HCT116 (cell line): ENCODE measurements around the gene CCDC138. TPM values are rescaled to one million over a fixed set of nuclear protein-coding genes. Genes with fewer than 3 reads are reported as not detected.

Source experiments
- ATAC-seq: fragments of 200-7000 bp; cut with Tn5 transposase; 2 replicates; pipeline ENCODE4 v1.9.1; 2020; ENCODE audit warnings: mild to moderate bottlenecking, moderate library complexity
- BruUV-seq: library from RNA; stranded (reverse); fragments of 400-500 nt; replicated peaks from 2 replicates; lab custom pipeline; 2021; lab: Mats Ljungman, UMichigan
- CTCF ChIA-PET: fragments of 300-600 bp; sonication (Branson Sonifier 250); formaldehyde crosslinking; loops from one replicate; lab custom pipeline; 2021; ENCODE audit warnings: antibody characterized with exemption; lab: Charles Lee
- POLR2A ChIA-PET: fragments of 300-600, 350-600 bp; sonication (Branson Sonifier 250); formaldehyde crosslinking; loops from one replicate; lab custom pipeline; 2021; ENCODE audit warnings: antibody characterized with exemption; lab: Charles Lee
- RAD21 ChIA-PET, 2 experiments: fragments of 300-600 bp; sonication (Branson Sonifier 250); formaldehyde crosslinking; loops; one replicate each; lab custom pipeline; 2023; ENCODE audit warnings: low total read pairs in 2 of 2; ENCODE audit not compliant: uncharacterized antibody in 2 of 2, unreplicated experiment in 2 of 2, low non-redundant PET in 1 of 2; lab: Charles Lee
- DNase-seq: peaks from one replicate; pipeline ENCODE4 v3.0.0-alpha.2; 2010; ENCODE audit warnings: low read depth, low spot score
- H2AFZ ChIP-seq: fragments of 200-600 bp; shearing (Covaris generic), sonication (generic); 2 replicates; pipeline ENCODE4 v1.6.1; 2017; ENCODE audit warnings: low read depth, mixed run types, mixed read lengths, antibody characterized with exemption, low read length; ENCODE audit not compliant: poor library complexity, severe bottlenecking
- H3K27ac ChIP-seq: 2 replicates; pipeline ENCODE4 v1.5.1; 2012; ENCODE audit warnings: low read depth, low read length
- H3K27me3 ChIP-seq: fragments of 200-600 bp; sonication (generic); 2 replicates; pipeline ENCODE4 v1.6.1; 2016; ENCODE audit warnings: mixed run types, low read length, mixed read lengths; ENCODE audit not compliant: insufficient read depth
- H3K36me3 ChIP-seq, 2 experiments: fragments of 200-500 bp in 1 of 2; fragments of 200-600 bp in 1 of 2; sonication (Bioruptor generic) in 1 of 2; sonication (generic) in 1 of 2; 2 replicates each; pipeline versions ENCODE4 v1.5.1 to v1.6.1; 2014 to 2016; ENCODE audit warnings: low read length in 2 of 2, inconsistent platforms in 1 of 2, mixed read lengths in 1 of 2, mixed run types in 1 of 2; ENCODE audit not compliant: insufficient read depth in 2 of 2, control insufficient read depth in 1 of 2
- H3K4me1 ChIP-seq, 2 experiments: fragments of 200-600 bp in 1 of 2; sonication (generic) in 1 of 2; 2 replicates each; pipeline versions ENCODE4 v1.5.1 to v1.6.1; 2012 to 2017; ENCODE audit warnings: low read length in 2 of 2, inconsistent platforms in 1 of 2, mild to moderate bottlenecking in 1 of 2, mixed read lengths in 1 of 2, mixed run types in 1 of 2, moderate library complexity in 1 of 2; ENCODE audit not compliant: insufficient read depth in 2 of 2, control insufficient read depth in 1 of 2
- H3K4me2 ChIP-seq: fragments of 200-600 bp; sonication (generic); 2 replicates; pipeline ENCODE4 v1.6.1; 2017; ENCODE audit warnings: mixed run types, low read length, mixed read lengths
- H3K4me3 ChIP-seq, 2 experiments: fragments of 200-600 bp in 1 of 2; sonication (generic) in 1 of 2; replicated peaks in 1 of 2; 2 replicates each; pipeline ENCODE4 v1.5.1; 2011 to 2016; ENCODE audit warnings: low read length in 2 of 2, control low read depth in 1 of 2, low read depth in 1 of 2, mild to moderate bottlenecking in 1 of 2, mixed read lengths in 1 of 2, mixed run types in 1 of 2
- H3K79me2 ChIP-seq: fragments of 200-600 bp; sonication (generic); 2 replicates; pipeline ENCODE4 v1.6.1; 2017; ENCODE audit warnings: mild to moderate bottlenecking, mixed run types, low read length, moderate library complexity, mixed read lengths; ENCODE audit not compliant: insufficient read depth
- H3K9ac ChIP-seq: fragments of 200-600 bp; sonication (generic); 2 replicates; pipeline ENCODE4 v1.6.1; 2016; ENCODE audit warnings: low read length, mixed read lengths
- H3K9me2 ChIP-seq: fragments of 200-600 bp; sonication (generic), shearing (Covaris generic); 2 replicates; pipeline ENCODE4 v1.6.1; 2017; ENCODE audit warnings: mixed run types, mild to moderate bottlenecking, moderate library complexity; ENCODE audit not compliant: insufficient read depth
- H3K9me3 ChIP-seq, 2 experiments: fragments of 200-500 bp in 1 of 2; fragments of 200-600 bp in 1 of 2; sonication (Bioruptor generic) in 1 of 2; sonication (generic) in 1 of 2; 2 replicates each; pipeline ENCODE4 v1.6.1; 2014 to 2017; ENCODE audit warnings: low read length in 2 of 2, mixed read lengths in 2 of 2, inconsistent platforms in 1 of 2, low read depth in 1 of 2, mild to moderate bottlenecking in 1 of 2, mixed run types in 1 of 2, moderate library complexity in 1 of 2; ENCODE audit not compliant: control insufficient read depth in 1 of 2, insufficient read depth in 1 of 2
- H4K20me1 ChIP-seq: fragments of 200-600 bp; sonication (generic), shearing (Covaris generic); 2 replicates; pipeline ENCODE4 v1.6.1; 2017; ENCODE audit warnings: mixed run types, mild to moderate bottlenecking, moderate library complexity; ENCODE audit not compliant: insufficient read depth
- CBX3 ChIP-seq: IDR thresholded peaks from 2 replicates; pipeline ENCODE4 v1.6.1; 2012; ENCODE audit warnings: low read depth
- EGR1 ChIP-seq: IDR thresholded peaks from 2 replicates; pipeline ENCODE4 v1.6.1; 2012; ENCODE audit warnings: low read depth
- EZH2 ChIP-seq: fragments of 200-600 bp; sonication (generic); IDR thresholded peaks from 2 replicates; pipeline ENCODE4 v1.6.1; 2017; ENCODE audit warnings: antibody characterized with exemption, mixed run types
- EZH2phosphoT487 ChIP-seq: fragments of 200-600 bp; IDR thresholded peaks from 2 replicates; pipeline ENCODE4 v1.6.1; 2018; ENCODE audit warnings: antibody characterized with exemption, borderline replicate concordance
- FOSL1 ChIP-seq: IDR thresholded peaks from 2 replicates; pipeline ENCODE4 v1.6.1; 2012; ENCODE audit warnings: low read depth
- JUND ChIP-seq: IDR thresholded peaks from 2 replicates; pipeline ENCODE4 v1.6.1; 2012
- POLR2A ChIP-seq: IDR thresholded peaks from 2 replicates; pipeline ENCODE4 v1.7.0; 2011; ENCODE audit warnings: borderline replicate concordance; ENCODE audit not compliant: insufficient read depth, insufficient read length; ENCODE audit errors: extremely low read depth
- POLR2AphosphoS5 ChIP-seq: IDR thresholded peaks from 2 replicates; pipeline ENCODE4 v1.6.1; 2011; ENCODE audit warnings: mild to moderate bottlenecking, low read depth, low read length, moderate library complexity
- RAD21 ChIP-seq: IDR thresholded peaks from 2 replicates; pipeline ENCODE4 v1.6.1; 2012; ENCODE audit warnings: low read depth, mild to moderate bottlenecking
- SIN3A ChIP-seq: IDR thresholded peaks from 2 replicates; pipeline ENCODE4 v1.6.1; 2012; ENCODE audit warnings: low read depth
- TCF7L2 ChIP-seq: IDR thresholded peaks from 2 replicates; pipeline ENCODE4 v1.7.0; 2011; ENCODE audit warnings: borderline replicate concordance, inconsistent platforms; ENCODE audit not compliant: insufficient read depth, insufficient read length; ENCODE audit errors: extremely low read depth
- YY1 ChIP-seq: IDR thresholded peaks from 2 replicates; pipeline ENCODE4 v1.6.1; 2011; ENCODE audit warnings: low read length, low read depth, moderate library complexity, mild to moderate bottlenecking; ENCODE audit not compliant: insufficient replicate concordance; ENCODE audit errors: extremely low read depth
- ZFX ChIP-seq: fragments of 450-650 bp; IDR thresholded peaks from 2 replicates; pipeline ENCODE4 v1.6.1; 2017
- intact Hi-C: fragments of 100-400 bp; cut with micrococcal nuclease; formaldehyde crosslinking; loops from 2 replicates; pipeline ENCODE4 v1.10.0; 2022
- total RNA-seq: library from RNA; stranded (reverse); gene quantifications from one replicate; pipeline ENCODE4 v1.2.1, GENCODE V29; 2021; ENCODE audit not compliant: unreplicated experiment
- TF ChIP-seq, protein P1 (sequence below), 3 experiments: fragments of 200-600 bp in 1 of 3; sonication (generic) in 1 of 3; IDR thresholded peaks in 2 of 3; conservative IDR thresholded peaks in 1 of 3; 2 replicates each; pipeline ENCODE4 v1.5.1; 2012 to 2017; ENCODE audit warnings: low read depth in 2 of 3, low read length in 2 of 3, antibody characterized with exemption in 1 of 3, borderline replicate concordance in 1 of 3, control low read depth in 1 of 3, mild to moderate bottlenecking in 1 of 3, mixed read lengths in 1 of 3, mixed run types in 1 of 3, moderate library complexity in 1 of 3; ENCODE audit not compliant: insufficient read depth in 1 of 3
- TF ChIP-seq, protein P2 (sequence below): IDR thresholded peaks from 2 replicates; pipeline ENCODE4 v1.6.1; 2012; ENCODE audit warnings: low read depth
- TF ChIP-seq, protein P3 (sequence below): IDR thresholded peaks from 2 replicates; pipeline ENCODE4 v1.6.1; 2012

Gene CCDC138
- total RNA-seq, 1 experiment from 2014 or later, result 13.4 TPM

DNA sequence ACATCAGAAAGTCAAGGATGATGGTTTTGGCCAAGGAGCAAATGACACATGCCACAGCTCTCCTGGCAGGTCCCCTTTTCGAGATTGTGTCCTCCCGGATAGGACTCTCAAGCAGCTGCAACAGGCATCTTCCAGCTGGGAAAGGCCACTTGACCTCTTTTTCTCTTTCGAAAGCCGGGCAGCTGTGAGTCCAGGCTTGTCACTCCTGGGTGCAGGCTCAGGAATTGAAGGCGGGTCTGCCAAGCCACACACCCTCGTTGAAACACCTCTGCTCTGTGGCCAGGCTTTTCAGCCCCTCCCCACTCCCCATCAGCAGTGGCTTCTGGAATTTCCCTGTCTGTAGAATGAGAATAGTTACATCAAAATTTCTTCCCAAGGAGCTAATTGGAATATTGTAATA lies 98.0 kb downstream of the CCDC138 start:
- H3K4me3 ChIP-seq, result no peak overlapping the region
- no peak for DNase-seq
- H3K9me3 ChIP-seq, result 0 out of 4 replicates have a peak, but pooled peaks cover 0 to 6% of the 10 kb centered on the region in 2 experiments
- TF ChIP-seq YY1 (no peak), POLR2AphosphoS5 (no peak)
- TF ChIP-seq, protein P1, sequence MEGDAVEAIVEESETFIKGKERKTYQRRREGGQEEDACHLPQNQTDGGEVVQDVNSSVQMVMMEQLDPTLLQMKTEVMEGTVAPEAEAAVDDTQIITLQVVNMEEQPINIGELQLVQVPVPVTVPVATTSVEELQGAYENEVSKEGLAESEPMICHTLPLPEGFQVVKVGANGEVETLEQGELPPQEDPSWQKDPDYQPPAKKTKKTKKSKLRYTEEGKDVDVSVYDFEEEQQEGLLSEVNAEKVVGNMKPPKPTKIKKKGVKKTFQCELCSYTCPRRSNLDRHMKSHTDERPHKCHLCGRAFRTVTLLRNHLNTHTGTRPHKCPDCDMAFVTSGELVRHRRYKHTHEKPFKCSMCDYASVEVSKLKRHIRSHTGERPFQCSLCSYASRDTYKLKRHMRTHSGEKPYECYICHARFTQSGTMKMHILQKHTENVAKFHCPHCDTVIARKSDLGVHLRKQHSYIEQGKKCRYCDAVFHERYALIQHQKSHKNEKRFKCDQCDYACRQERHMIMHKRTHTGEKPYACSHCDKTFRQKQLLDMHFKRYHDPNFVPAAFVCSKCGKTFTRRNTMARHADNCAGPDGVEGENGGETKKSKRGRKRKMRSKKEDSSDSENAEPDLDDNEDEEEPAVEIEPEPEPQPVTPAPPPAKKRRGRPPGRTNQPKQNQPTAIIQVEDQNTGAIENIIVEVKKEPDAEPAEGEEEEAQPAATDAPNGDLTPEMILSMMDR (IDR thresholded peaks at IDR 0.05 in 2 of 3, conservative IDR thresholded peaks at IDR 0.05 in 1 of 3; ENCODE audit: borderline replicate concordance in 1 of 3, insufficient read depth in 1 of 3, low read depth in 2 of 3, low read length in 2 of 3), result no peak
- TF ChIP-seq, all 23 proteins: peak for 0
- Histone ChIP-seq H3K27ac (no peak overlapping the region), H3K4me1 (no peaks in the 10 kb centered on the region), H3K9ac (no peak overlapping the region), H3K9me2 (no peaks in the 10 kb centered on the region), H4K20me1 (no peaks in the 10 kb centered on the region), H3K36me3 (no peaks in the 10 kb centered on the region), H2AFZ (no peak overlapping the region), H3K27me3 (no peaks in the 10 kb centered on the region), H3K79me2 (no peaks in the 10 kb centered on the region), H3K4me2 (no peak overlapping the region)
- ChIA-PET RAD21 (no interaction called here), POLR2A (no interaction called here), CTCF (no interaction called here)
- BruUV-seq, result no TSS peak
- intact Hi-C loops, result no loop called here
- ATAC-seq, result no peak

DNA sequence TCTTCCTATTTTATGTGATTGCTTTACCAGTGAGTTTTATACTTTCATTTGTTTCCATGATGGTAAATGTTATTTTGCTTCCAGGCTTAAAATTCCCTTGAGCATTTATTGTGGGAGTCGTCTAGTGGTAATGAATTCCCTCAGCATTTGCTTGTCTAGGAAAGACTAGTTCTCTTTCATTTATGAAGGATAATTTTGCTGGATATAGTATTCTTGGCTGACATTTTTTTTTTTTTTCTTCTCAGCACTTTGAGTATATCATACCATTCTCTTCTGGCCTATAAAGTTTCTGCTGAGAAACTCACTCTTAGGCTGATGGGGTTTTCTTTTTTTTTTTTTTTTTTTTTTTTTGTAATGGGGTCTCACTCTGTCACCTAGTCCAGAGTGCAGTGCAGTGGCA lies 103.3 kb downstream of the CCDC138 start:
- CTCF ChIA-PET, result no interaction called here
- H3K27ac ChIP-seq, result no peak overlapping the region
- no peak for TF ChIP-seq ZFX
- TF ChIP-seq, protein P2, sequence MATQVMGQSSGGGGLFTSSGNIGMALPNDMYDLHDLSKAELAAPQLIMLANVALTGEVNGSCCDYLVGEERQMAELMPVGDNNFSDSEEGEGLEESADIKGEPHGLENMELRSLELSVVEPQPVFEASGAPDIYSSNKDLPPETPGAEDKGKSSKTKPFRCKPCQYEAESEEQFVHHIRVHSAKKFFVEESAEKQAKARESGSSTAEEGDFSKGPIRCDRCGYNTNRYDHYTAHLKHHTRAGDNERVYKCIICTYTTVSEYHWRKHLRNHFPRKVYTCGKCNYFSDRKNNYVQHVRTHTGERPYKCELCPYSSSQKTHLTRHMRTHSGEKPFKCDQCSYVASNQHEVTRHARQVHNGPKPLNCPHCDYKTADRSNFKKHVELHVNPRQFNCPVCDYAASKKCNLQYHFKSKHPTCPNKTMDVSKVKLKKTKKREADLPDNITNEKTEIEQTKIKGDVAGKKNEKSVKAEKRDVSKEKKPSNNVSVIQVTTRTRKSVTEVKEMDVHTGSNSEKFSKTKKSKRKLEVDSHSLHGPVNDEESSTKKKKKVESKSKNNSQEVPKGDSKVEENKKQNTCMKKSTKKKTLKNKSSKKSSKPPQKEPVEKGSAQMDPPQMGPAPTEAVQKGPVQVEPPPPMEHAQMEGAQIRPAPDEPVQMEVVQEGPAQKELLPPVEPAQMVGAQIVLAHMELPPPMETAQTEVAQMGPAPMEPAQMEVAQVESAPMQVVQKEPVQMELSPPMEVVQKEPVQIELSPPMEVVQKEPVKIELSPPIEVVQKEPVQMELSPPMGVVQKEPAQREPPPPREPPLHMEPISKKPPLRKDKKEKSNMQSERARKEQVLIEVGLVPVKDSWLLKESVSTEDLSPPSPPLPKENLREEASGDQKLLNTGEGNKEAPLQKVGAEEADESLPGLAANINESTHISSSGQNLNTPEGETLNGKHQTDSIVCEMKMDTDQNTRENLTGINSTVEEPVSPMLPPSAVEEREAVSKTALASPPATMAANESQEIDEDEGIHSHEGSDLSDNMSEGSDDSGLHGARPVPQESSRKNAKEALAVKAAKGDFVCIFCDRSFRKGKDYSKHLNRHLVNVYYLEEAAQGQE, result no peak
- TF ChIP-seq EGR1, result no peak
- TF ChIP-seq TCF7L2, result no peak
- TF ChIP-seq, protein P3, sequence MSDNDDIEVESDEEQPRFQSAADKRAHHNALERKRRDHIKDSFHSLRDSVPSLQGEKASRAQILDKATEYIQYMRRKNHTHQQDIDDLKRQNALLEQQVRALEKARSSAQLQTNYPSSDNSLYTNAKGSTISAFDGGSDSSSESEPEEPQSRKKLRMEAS, result no peak
- no peak for TF ChIP-seq JUND
- no peak for TF ChIP-seq RAD21
- TF ChIP-seq EZH2phosphoT487, result no peak
- TF ChIP-seq CBX3, result no peak
- no peak for TF ChIP-seq EZH2
- no peak for TF ChIP-seq SIN3A
- no peak for TF ChIP-seq FOSL1
- TF ChIP-seq POLR2A, result no peak

More for the DNA sequence above, 103.3 kb downstream of the CCDC138 start:
- H3K79me2 ChIP-seq, result no peaks in the 10 kb centered on the region
- DNase-seq, result no peak
- BruUV-seq, result no TSS peak
- no peaks in the 10 kb centered on the region for H3K27me3 ChIP-seq
- H3K9ac ChIP-seq, result no peak overlapping the region
- ATAC-seq, result no peak
- H4K20me1 ChIP-seq, result no peaks in the 10 kb centered on the region
- POLR2A ChIA-PET, result no interaction called here
- intact Hi-C loops, result no loop called here
- RAD21 ChIA-PET, result no interaction called here
- no peaks in the 10 kb centered on the region for H3K9me2 ChIP-seq
- H3K4me1 ChIP-seq, result no peaks in the 10 kb centered on the region
- no peak overlapping the region for H3K4me3 ChIP-seq
- H3K9me3 ChIP-seq, result no peaks in the 10 kb centered on the region
- no peak overlapping the region for H2AFZ ChIP-seq
- no peaks in the 10 kb centered on the region for H3K36me3 ChIP-seq
- no peak overlapping the region for H3K4me2 ChIP-seq
